OCI-LY3 (cell line): ENCODE results near the gene OPCML.

ENCODE experiments used
- H2AFZ ChIP-seq: fragments of 200-600, 300-600 bp; shearing (Covaris generic); 2 replicates; pipeline ENCODE4 v1.6.0; 2014; ENCODE audit warnings: antibody characterized with exemption, low read depth, low read length
- H3K27ac ChIP-seq: fragments of 200-600, 300-600 bp; sonication (generic); 2 replicates; pipeline ENCODE4 v1.5.1; 2014; ENCODE audit warnings: mild to moderate bottlenecking, low read length, moderate library complexity, mixed read lengths
- H3K27me3 ChIP-seq: fragments of 200-600, 300-600 bp; sonication (generic); 2 replicates; pipeline ENCODE4 v1.6.1; 2014; ENCODE audit warnings: low read depth, low read length, mixed read lengths
- H3K36me3 ChIP-seq: fragments of 200-600, 300-600 bp; sonication (generic); replicated peaks from 2 replicates; pipeline ENCODE3; 2014; ENCODE audit warnings: low read depth, low read length, mixed read lengths
- H3K4me1 ChIP-seq: fragments of 300-600, 200-600 bp; sonication (generic); 2 replicates; pipeline ENCODE4 v1.6.1; 2014; ENCODE audit warnings: low read length, mixed read lengths
- H3K4me2 ChIP-seq: fragments of 200-600, 300-600 bp; sonication (generic); 2 replicates; pipeline ENCODE4 v1.6.1; 2014; ENCODE audit warnings: low read length, mixed read lengths
- H3K4me3 ChIP-seq: fragments of 300-600, 200-600 bp; sonication (generic); 2 replicates; pipeline ENCODE4 v1.5.1; 2014; ENCODE audit warnings: antibody characterized with exemption, mild to moderate bottlenecking, low read length, moderate library complexity
- H3K79me2 ChIP-seq: fragments of 300-600, 200-600 bp; shearing (Covaris generic); 2 replicates; pipeline ENCODE4 v1.6.1; 2014; ENCODE audit warnings: mild to moderate bottlenecking, low read length, mixed read lengths
- H3K9ac ChIP-seq: fragments of 300-600, 200-600 bp; shearing (Covaris generic); 2 replicates; pipeline ENCODE4 v1.6.0; 2014; ENCODE audit warnings: mild to moderate bottlenecking, low read length, moderate library complexity
- H3K9me3 ChIP-seq: fragments of 200-600, 300-600 bp; shearing (Covaris generic); 2 replicates; pipeline ENCODE4 v1.6.1; 2014; ENCODE audit warnings: low read length, mixed read lengths; ENCODE audit not compliant: insufficient read depth
- H4K20me1 ChIP-seq: fragments of 200-600, 300-600 bp; sonication (generic); 2 replicates; pipeline ENCODE4 v1.6.1; 2016; ENCODE audit warnings: low read length, mixed read lengths; ENCODE audit not compliant: insufficient read depth
- CTCF ChIP-seq: fragments of 200-600, 300-600 bp; sonication (generic); IDR thresholded peaks from 2 replicates; pipeline ENCODE4 v1.5.1; 2014; ENCODE audit warnings: antibody characterized with exemption, low read length, low read depth
- EZH2phosphoT487 ChIP-seq: fragments of 200-600 bp; shearing (Covaris generic); IDR thresholded peaks from 2 replicates; pipeline ENCODE4 v1.6.1; 2018; ENCODE audit warnings: antibody characterized with exemption, mixed run types, low read depth

Gene OPCML

GRCh38 chr11:132452616-132453015 lies 1079.7 kb downstream of the OPCML start:
- Histone ChIP-seq H3K9ac (no peak overlapping the region), H3K4me1 (no peaks in the 10 kb centered on the region), H3K79me2 (no peaks in the 10 kb centered on the region), H4K20me1 (no peaks in the 10 kb centered on the region), H3K36me3 (no peaks in the 10 kb centered on the region), H3K27ac (no peak overlapping the region), H3K4me3 (no peak overlapping the region), H3K27me3 (peaks cover 4% of the 10 kb centered on the region; the same call in 1 of the 2 replicates), H3K9me3 (no peaks in the 10 kb centered on the region), H3K4me2 (no peak overlapping the region), H2AFZ (no peak overlapping the region)
- TF ChIP-seq CTCF (no peak), EZH2phosphoT487 (no peak)

GRCh38 chr11:132451942-132452601 lies 1080.2 kb downstream of the OPCML start:
- H3K27ac ChIP-seq = no peak overlapping the region
- no peak overlapping the region for H3K9ac ChIP-seq
- no peaks in the 10 kb centered on the region for H3K79me2 ChIP-seq
- TF ChIP-seq EZH2phosphoT487 (no peak), CTCF (no peak)
- no peak overlapping the region for H3K4me2 ChIP-seq
- no peaks in the 10 kb centered on the region for H4K20me1 ChIP-seq
- H3K36me3 ChIP-seq = no peaks in the 10 kb centered on the region
- H3K4me3 ChIP-seq = no peak overlapping the region
- no peaks in the 10 kb centered on the region for H3K4me1 ChIP-seq
- H2AFZ ChIP-seq = no peak overlapping the region
- H3K27me3 ChIP-seq = peaks cover 4% of the 10 kb centered on the region; the same call in 1 of the 2 replicates
- no peaks in the 10 kb centered on the region for H3K9me3 ChIP-seq

GRCh38 chr11:132450631-132451030 lies 1081.7 kb downstream of the OPCML start:
- Histone ChIP-seq H3K9ac (no peak overlapping the region), H3K27ac (no peak overlapping the region), H3K79me2 (no peaks in the 10 kb centered on the region), H3K9me3 (no peaks in the 10 kb centered on the region), H2AFZ (no peak overlapping the region), H3K4me2 (no peak overlapping the region), H3K27me3 (peaks cover 4% of the 10 kb centered on the region; the same call in 1 of the 2 replicates), H3K4me1 (no peaks in the 10 kb centered on the region), H3K36me3 (no peaks in the 10 kb centered on the region), H4K20me1 (no peaks in the 10 kb centered on the region), H3K4me3 (no peak overlapping the region)
- TF ChIP-seq CTCF = no peak
- TF ChIP-seq EZH2phosphoT487 = no peak

GRCh38 chr11:132448334-132448995 lies 1083.8 kb downstream of the OPCML start:
- TF ChIP-seq CTCF (no peak), EZH2phosphoT487 (no peak)
- no peak overlapping the region for H3K4me3 ChIP-seq
- no peak overlapping the region for H2AFZ ChIP-seq
- no peaks in the 10 kb centered on the region for H3K9me3 ChIP-seq
- 0 out of 2 replicates have a peak, but pooled peaks cover 4% of the 10 kb centered on the region for H3K27me3 ChIP-seq
- H3K79me2 ChIP-seq = no peaks in the 10 kb centered on the region
- no peaks in the 10 kb centered on the region for H3K4me1 ChIP-seq
- H3K27ac ChIP-seq = no peak overlapping the region
- H3K4me2 ChIP-seq = no peak overlapping the region
- H3K9ac ChIP-seq = no peak overlapping the region
- H3K36me3 ChIP-seq = no peaks in the 10 kb centered on the region
- H4K20me1 ChIP-seq = no peaks in the 10 kb centered on the region
